MM.1S (cell line): ENCODE measurements around the gene XRN2.

Experiments used
- DNase-seq: peaks from one replicate; pipeline ENCODE4 v3.0.0-alpha.2; 2015
- H2AFZ ChIP-seq: fragments of 300-600 bp; sonication (generic); 2 replicates; pipeline ENCODE4 v1.6.0; 2016; ENCODE audit warnings: antibody characterized with exemption, low read length
- H3F3A ChIP-seq: fragments of 300-600 bp; sonication (generic); 2 replicates; pipeline ENCODE4 v1.6.1; 2016; ENCODE audit warnings: mild to moderate bottlenecking, antibody characterized with exemption, low read length, moderate library complexity, mixed read lengths; ENCODE audit not compliant: insufficient read depth
- H3K27ac ChIP-seq: fragments of 300-600 bp; sonication (generic); 2 replicates; pipeline ENCODE4 v1.5.1; 2016; ENCODE audit warnings: mild to moderate bottlenecking, low read length
- H3K27me3 ChIP-seq: fragments of 300-600 bp; sonication (generic); replicated peaks from 2 replicates; pipeline ENCODE4 v1.6.0; 2016; ENCODE audit warnings: low read length; ENCODE audit not compliant: insufficient read depth
- H3K36me3 ChIP-seq: fragments of 300-600 bp; sonication (generic); replicated peaks from 2 replicates; pipeline ENCODE4 v1.6.1; 2016; ENCODE audit warnings: mild to moderate bottlenecking, low read length, mixed read lengths; ENCODE audit not compliant: insufficient read depth
- H3K4me1 ChIP-seq: fragments of 300-600 bp; sonication (generic); 2 replicates; pipeline ENCODE4 v1.6.1; 2016; ENCODE audit warnings: low read length, mixed read lengths
- H3K4me2 ChIP-seq: fragments of 300-600 bp; sonication (generic); 2 replicates; pipeline ENCODE4 v1.6.0; 2016; ENCODE audit warnings: low read depth, low read length
- H3K4me3 ChIP-seq: fragments of 300-600 bp; sonication (generic); 2 replicates; pipeline ENCODE4 v1.5.1; 2016; ENCODE audit warnings: low read length, mixed read lengths
- H3K79me2 ChIP-seq: fragments of 300-600 bp; sonication (generic); 2 replicates; pipeline ENCODE4 v1.6.1; 2016; ENCODE audit warnings: mixed run types, low read length, mixed read lengths
- H3K9ac ChIP-seq: fragments of 300-600 bp; sonication (generic); 2 replicates; pipeline ENCODE4 v1.6.1; 2016; ENCODE audit warnings: low read length, mixed read lengths
- H3K9me2 ChIP-seq: fragments of 300-600 bp; sonication (generic); replicated peaks from 2 replicates; pipeline ENCODE4 v1.6.1; 2016; ENCODE audit warnings: mild to moderate bottlenecking, low read length, mixed read lengths; ENCODE audit not compliant: insufficient read depth
- H3K9me3 ChIP-seq: fragments of 300-600 bp; sonication (generic); replicated peaks from 2 replicates; pipeline ENCODE4 v1.6.1; 2016; ENCODE audit warnings: mild to moderate bottlenecking, low read length, mixed read lengths; ENCODE audit not compliant: insufficient read depth
- H4K20me1 ChIP-seq: fragments of 300-600 bp; sonication (generic); 2 replicates; pipeline ENCODE4 v1.6.1; 2016; ENCODE audit warnings: mild to moderate bottlenecking, low read length, moderate library complexity, mixed read lengths; ENCODE audit not compliant: insufficient read depth
- EZH2 ChIP-seq: fragments of 300-600 bp; sonication (generic); optimal IDR thresholded peaks from 2 replicates; pipeline ENCODE3; 2017; ENCODE audit warnings: low read depth, mild to moderate bottlenecking, antibody characterized with exemption, low read length, mixed read lengths
- EZH2phosphoT487 ChIP-seq: fragments of 300-600 bp; sonication (generic); IDR thresholded peaks from 2 replicates; pipeline ENCODE4 v1.6.1; 2018; ENCODE audit warnings: antibody characterized with exemption, low read length
- TF ChIP-seq, protein P1 (sequence below): fragments of 300-600 bp; sonication (generic); IDR thresholded peaks from 2 replicates; pipeline ENCODE4 v1.5.1; 2016; ENCODE audit warnings: antibody characterized with exemption, low read length, mixed read lengths

Gene XRN2

GRCh38 chr20:21384308-21384892 lies 81.3 kb downstream of the XRN2 start:
- H3K4me2 ChIP-seq, result no peak overlapping the region
- no peak for TF ChIP-seq EZH2phosphoT487
- TF ChIP-seq EZH2, result no peak
- TF ChIP-seq, protein P1, sequence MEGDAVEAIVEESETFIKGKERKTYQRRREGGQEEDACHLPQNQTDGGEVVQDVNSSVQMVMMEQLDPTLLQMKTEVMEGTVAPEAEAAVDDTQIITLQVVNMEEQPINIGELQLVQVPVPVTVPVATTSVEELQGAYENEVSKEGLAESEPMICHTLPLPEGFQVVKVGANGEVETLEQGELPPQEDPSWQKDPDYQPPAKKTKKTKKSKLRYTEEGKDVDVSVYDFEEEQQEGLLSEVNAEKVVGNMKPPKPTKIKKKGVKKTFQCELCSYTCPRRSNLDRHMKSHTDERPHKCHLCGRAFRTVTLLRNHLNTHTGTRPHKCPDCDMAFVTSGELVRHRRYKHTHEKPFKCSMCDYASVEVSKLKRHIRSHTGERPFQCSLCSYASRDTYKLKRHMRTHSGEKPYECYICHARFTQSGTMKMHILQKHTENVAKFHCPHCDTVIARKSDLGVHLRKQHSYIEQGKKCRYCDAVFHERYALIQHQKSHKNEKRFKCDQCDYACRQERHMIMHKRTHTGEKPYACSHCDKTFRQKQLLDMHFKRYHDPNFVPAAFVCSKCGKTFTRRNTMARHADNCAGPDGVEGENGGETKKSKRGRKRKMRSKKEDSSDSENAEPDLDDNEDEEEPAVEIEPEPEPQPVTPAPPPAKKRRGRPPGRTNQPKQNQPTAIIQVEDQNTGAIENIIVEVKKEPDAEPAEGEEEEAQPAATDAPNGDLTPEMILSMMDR, result no peak
- no peaks in the 10 kb centered on the region for H3K4me1 ChIP-seq
- H3K9me2 ChIP-seq, result no peaks in the 10 kb centered on the region
- no peaks in the 10 kb centered on the region for H3K27me3 ChIP-seq
- no peak overlapping the region for H3K9ac ChIP-seq
- H3K9me3 ChIP-seq, result no peaks in the 10 kb centered on the region
- H3K36me3 ChIP-seq, result no peaks in the 10 kb centered on the region
- no peak for DNase-seq
- H4K20me1 ChIP-seq, result no peaks in the 10 kb centered on the region
- H3K27ac ChIP-seq, result no peak overlapping the region
- no peaks in the 10 kb centered on the region for H3K79me2 ChIP-seq
- no peaks in the 10 kb centered on the region for H3F3A ChIP-seq
- H2AFZ ChIP-seq, result no peak overlapping the region
- H3K4me3 ChIP-seq, result no peak overlapping the region

DNA sequence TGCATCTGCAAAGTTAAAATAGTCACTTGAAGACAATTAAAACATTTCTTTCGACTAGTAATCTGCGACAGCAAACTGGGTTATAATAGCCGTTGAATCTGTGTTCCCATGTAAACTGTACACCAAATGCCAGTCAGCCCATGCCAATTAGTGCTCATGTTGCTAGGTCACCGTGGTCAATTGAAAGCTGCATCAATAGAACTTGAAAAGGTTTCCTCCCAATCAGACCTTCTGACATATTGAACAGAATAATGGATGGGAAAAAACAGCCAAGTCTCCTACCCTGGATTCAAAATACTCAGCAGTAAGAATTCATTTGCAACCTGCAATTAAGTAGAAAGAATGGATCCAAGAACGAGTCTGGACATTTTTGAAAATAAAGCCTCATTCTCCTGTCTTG lies 83.0 kb downstream of the XRN2 start:
- Histone ChIP-seq H3K9ac (no peak overlapping the region), H3K27me3 (no peaks in the 10 kb centered on the region), H3K79me2 (no peaks in the 10 kb centered on the region), H4K20me1 (no peaks in the 10 kb centered on the region), H3K9me3 (no peaks in the 10 kb centered on the region), H3K27ac (no peak overlapping the region), H3K36me3 (no peaks in the 10 kb centered on the region), H3K4me3 (no peak overlapping the region), H2AFZ (no peak overlapping the region), H3K4me2 (no peak overlapping the region), H3K9me2 (no peaks in the 10 kb centered on the region), H3K4me1 (no peaks in the 10 kb centered on the region), H3F3A (no peaks in the 10 kb centered on the region)
- TF ChIP-seq, protein P1, result no peak
- TF ChIP-seq EZH2phosphoT487 (no peak), EZH2 (no peak)
- DNase-seq, result no peak

GRCh38 chr20:21387528-21387927 lies 84.4 kb downstream of the XRN2 start:
- H3K4me2 ChIP-seq, result no peak overlapping the region
- no peaks in the 10 kb centered on the region for H3K36me3 ChIP-seq

More at GRCh38 chr20:21387528-21387927, 84.4 kb downstream of the XRN2 start:
- Histone ChIP-seq H4K20me1 (no peaks in the 10 kb centered on the region), H3K79me2 (no peaks in the 10 kb centered on the region), H3K27ac (no peak overlapping the region), H3K9me2 (no peaks in the 10 kb centered on the region), H3K9me3 (no peaks in the 10 kb centered on the region), H3K9ac (no peak overlapping the region), H3K27me3 (no peaks in the 10 kb centered on the region), H3F3A (no peaks in the 10 kb centered on the region), H2AFZ (no peak overlapping the region), H3K4me3 (no peak overlapping the region), H3K4me1 (no peaks in the 10 kb centered on the region)
- no peak for DNase-seq
- TF ChIP-seq, protein P1, result no peak
- TF ChIP-seq EZH2 (no peak), EZH2phosphoT487 (no peak)
